Measurements from ENCODE around the gene FOXN1. TPM values are rescaled to one million over a fixed set of nuclear protein-coding genes. Genes with fewer than 3 reads are reported as not detected.
"Not testable (repeated sequence)": the region's sequence is repeated elsewhere in the genome, so short reads cannot be mapped to it uniquely, and the experiment has no call there.

FOXN1 gene, protein sequence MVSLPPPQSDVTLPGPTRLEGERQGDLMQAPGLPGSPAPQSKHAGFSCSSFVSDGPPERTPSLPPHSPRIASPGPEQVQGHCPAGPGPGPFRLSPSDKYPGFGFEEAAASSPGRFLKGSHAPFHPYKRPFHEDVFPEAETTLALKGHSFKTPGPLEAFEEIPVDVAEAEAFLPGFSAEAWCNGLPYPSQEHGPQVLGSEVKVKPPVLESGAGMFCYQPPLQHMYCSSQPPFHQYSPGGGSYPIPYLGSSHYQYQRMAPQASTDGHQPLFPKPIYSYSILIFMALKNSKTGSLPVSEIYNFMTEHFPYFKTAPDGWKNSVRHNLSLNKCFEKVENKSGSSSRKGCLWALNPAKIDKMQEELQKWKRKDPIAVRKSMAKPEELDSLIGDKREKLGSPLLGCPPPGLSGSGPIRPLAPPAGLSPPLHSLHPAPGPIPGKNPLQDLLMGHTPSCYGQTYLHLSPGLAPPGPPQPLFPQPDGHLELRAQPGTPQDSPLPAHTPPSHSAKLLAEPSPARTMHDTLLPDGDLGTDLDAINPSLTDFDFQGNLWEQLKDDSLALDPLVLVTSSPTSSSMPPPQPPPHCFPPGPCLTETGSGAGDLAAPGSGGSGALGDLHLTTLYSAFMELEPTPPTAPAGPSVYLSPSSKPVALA
- total RNA-seq = under 1 TPM in 5 of 8 experiments, not detected in 3; 0.08 to 0.73 (median 0.66) TPM

DNA sequence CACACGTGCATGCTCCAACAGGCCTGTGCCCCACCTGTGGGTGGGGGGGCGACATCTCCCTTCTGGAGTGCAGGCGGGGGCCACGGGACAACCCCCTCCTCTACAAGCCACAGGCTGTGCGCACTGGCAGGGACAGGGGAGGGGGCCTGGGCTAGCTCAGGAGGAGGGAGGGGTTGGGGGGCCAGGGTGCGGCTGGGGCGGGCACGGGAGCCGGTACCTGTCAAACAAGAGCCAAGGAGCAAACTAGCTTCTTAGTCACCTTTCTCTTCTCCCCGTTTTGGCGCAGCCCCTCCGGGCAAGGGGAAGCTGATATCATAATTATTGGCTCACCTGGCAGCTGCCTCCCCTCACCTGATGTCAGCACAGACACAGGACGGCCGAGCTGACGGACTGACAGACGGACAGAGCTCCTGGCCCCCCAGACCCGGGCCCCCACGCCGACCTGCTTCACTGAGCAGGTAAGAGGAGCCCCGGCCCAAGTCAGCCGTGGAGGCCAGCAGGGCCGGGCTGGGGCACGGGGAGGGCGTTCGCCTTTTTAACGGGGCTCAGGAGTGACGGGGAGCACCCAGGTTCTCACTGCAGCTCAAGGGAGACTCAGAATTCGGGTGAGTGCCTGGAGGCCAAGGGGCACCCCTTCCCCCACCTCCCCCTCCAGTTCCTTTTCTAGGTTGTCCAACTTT is at the start of gene FOXN1:
Gene FOXN1, plus strand, starts transcription at position 363 of the 680 bp plus-strand sequence. CDS start 17,622 bp downstream, outside the sequence.
- H3K27ac ChIP-seq = no peak within 1 kb of the TSS
- WGBS, 10 experiments = 72 to 80% methylated on average over 2 to 8 of the region's 28 CpGs; no CpG with 5 or more reads in 8 of the 10 experiments
- ATAC-seq (replicated peaks in 6 of 8) = no peak
- no peak within 1 kb of the TSS for H3K4me3 ChIP-seq
- H3K4me1 ChIP-seq (replicated peaks in 1 of 2) = peaks cover 0 to 3% of the 10 kb centered on the region in 2 donors
- in situ Hi-C loops (cut with MboI; ENCODE audit: low pct_unique_long_range_greater_than_20kb in 2 of 9, low sequenced_read_pairs in 9 of 9, unreplicated experiment in 9 of 9) = no loop called here

DNA sequence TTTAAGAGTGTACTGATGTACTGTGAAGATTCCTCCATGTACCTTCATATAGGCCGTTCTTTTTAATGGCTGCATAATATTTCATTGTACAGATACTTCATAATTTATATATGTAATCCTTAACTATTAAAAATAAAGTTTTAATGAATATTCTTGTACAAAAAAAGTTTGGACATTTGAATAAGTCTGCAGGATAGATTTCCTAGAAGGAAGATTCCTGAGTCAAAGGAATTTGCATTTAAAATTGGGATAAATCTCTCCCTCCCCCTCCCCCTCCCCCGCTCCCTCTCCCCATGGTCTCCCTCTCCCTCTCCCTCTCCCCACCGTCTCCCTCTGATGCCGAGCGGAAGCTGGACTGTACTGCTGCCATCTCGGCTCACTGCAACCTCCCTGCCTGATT is 48.3 kb upstream of the FOXN1 start:
- no peaks in the 10 kb centered on the region for H3K4me1 ChIP-seq (replicated peaks in 1 of 2)
- 11 to 86% (median 50%) methylated on average over 1 of the region's 6 CpGs; no CpG with 5 or more reads in 1 of the 10 experiments for WGBS, 10 experiments
- H3K4me3 ChIP-seq = no peak overlapping the region
- no peak for ATAC-seq (replicated peaks in 6 of 8)
- in situ Hi-C loops (cut with MboI; ENCODE audit: low pct_unique_long_range_greater_than_20kb in 2 of 9, low sequenced_read_pairs in 9 of 9, unreplicated experiment in 9 of 9) = no loop called here
- H3K27ac ChIP-seq = no peak overlapping the region

DNA sequence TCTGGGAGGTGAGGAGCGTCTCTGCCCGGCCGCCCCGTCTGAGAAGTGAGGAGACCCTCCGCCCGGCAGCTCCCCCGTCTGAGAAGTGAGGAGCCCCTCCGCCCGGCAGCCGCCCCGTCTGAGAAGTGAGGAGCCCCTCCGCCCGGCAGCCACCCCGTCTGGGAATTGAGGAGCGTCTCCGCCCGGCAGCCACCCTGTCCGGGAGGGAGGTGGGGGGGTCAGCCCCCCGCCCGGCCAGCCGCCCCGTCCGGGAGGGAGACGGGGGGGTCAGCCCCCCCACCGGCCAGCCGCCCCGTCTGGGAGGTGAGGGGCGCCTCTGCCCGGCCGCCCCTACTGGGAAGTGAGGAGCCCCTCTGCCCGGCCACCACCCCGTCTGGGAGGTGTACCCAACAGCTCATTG is 47.3 kb upstream of the FOXN1 start:
- in situ Hi-C loops (cut with MboI; ENCODE audit: low pct_unique_long_range_greater_than_20kb in 2 of 9, low sequenced_read_pairs in 9 of 9, unreplicated experiment in 9 of 9); H3K4me3 ChIP-seq; ATAC-seq (replicated peaks in 6 of 8); H3K27ac ChIP-seq; H3K4me1 ChIP-seq (replicated peaks in 1 of 2): not testable (repeated sequence)
- no CpG with 5 or more reads among the region's 32 CpGs for WGBS, 10 experiments

DNA sequence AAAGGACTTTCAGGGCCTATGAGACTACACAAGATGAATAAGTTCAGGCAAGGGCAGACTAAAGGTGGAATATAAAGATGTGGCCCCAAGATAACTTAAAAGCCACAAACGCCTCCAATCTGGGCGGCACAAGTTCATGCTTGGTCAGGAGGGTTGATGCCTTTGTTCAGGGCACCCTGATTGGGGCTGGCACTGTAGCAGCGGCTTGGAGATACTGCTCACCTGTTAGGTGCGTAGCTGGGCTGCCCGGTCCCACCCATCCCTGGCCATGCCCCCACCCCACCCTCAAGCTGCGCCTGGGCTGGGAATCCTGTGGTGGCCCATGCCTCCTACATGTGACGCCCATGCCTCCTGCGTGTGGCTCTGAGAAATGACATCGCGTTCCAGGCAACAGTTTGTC is 45.2 kb upstream of the FOXN1 start:
- ATAC-seq (replicated peaks in 6 of 8) = no peak
- Histone ChIP-seq H3K4me3 (no peak overlapping the region), H3K27ac (no peak overlapping the region), H3K4me1 (replicated peaks in 1 of 2) (peaks cover 0 to 3% of the 10 kb centered on the region in 2 donors)
- WGBS, 10 experiments = 40 to 100% (median 90%) methylated on average over 1 to 7 of the region's 10 CpGs; no CpG with 5 or more reads in 6 of the 10 experiments
- in situ Hi-C loops (cut with MboI; ENCODE audit: low pct_unique_long_range_greater_than_20kb in 2 of 9, low sequenced_read_pairs in 9 of 9, unreplicated experiment in 9 of 9) = no loop called here

DNA sequence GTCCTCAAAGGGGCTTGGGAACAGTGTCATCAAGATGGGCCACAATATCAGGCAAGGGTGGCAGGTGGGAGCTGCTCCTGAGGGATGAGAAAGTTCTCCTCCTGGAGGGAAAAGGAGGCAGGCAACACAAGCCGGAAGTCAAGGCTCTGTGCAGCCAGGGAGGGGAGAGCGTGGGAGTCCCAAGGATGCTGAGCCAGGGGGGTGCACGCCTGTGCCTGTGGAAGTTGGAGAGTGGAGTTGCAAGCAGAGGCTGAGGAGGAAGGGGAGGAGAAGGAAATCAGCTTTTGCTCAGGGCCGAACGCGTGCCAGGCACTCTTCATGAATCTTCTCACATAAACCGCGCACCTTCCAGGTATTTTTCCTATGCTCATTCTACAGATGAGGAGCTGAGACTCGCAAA is 40.1 kb upstream of the FOXN1 start:
- Histone ChIP-seq H3K27ac (no peak overlapping the region), H3K4me3 (no peak overlapping the region), H3K4me1 (replicated peaks in 1 of 2) (peaks cover 4 to 24% of the 10 kb centered on the region in 2 donors)
- no peak for ATAC-seq (replicated peaks in 6 of 8)
- in situ Hi-C loops (cut with MboI; ENCODE audit: low pct_unique_long_range_greater_than_20kb in 2 of 9, low sequenced_read_pairs in 9 of 9, unreplicated experiment in 9 of 9) = no loop called here
- WGBS, 10 experiments = 36 to 90% (median 65%) methylated on average over 2 to 6 of the region's 9 CpGs; no CpG with 5 or more reads in 2 of the 10 experiments

DNA sequence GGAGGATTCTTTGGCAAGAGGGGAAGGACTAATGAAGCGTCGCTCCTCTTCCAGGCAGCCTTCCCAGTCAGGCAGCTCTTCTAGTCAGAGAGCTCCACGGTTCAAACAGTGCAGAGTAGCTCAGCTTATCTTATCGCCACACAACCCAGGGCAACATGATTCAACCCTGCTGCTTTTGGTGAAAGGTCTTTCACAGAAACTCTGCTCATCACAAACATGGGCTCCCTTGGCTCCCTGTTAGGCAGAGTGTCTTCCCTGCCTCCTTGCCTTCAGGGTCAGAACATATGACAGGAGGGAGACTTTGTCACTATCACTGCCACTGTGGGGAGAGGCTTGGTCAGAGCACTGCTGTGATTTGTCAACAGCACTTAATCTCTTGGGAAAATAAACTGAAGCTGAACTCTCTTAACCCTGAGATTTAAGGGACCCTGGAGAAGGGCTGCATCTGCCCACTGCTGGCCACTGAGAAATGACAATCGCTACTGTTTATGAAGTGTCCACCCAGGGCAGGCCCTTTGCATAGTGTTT is 39.6 kb upstream of the FOXN1 start:
- Histone ChIP-seq H3K4me1 (replicated peaks in 1 of 2) (peaks cover 9 to 30% of the 10 kb centered on the region in 2 donors), H3K4me3 (no peak overlapping the region), H3K27ac (no peak overlapping the region)
- in situ Hi-C loops (cut with MboI; ENCODE audit: low pct_unique_long_range_greater_than_20kb in 2 of 9, low sequenced_read_pairs in 9 of 9, unreplicated experiment in 9 of 9) = no loop called here
- peak in 5 of 8 experiments; percentile 31 to 78 (median 69) for ATAC-seq (replicated peaks in 6 of 8)
- WGBS, 10 experiments = 0 to 83% (median 63%) methylated on average over 1 to 5 of the region's 5 CpGs; no CpG with 5 or more reads in 2 of the 10 experiments

DNA sequence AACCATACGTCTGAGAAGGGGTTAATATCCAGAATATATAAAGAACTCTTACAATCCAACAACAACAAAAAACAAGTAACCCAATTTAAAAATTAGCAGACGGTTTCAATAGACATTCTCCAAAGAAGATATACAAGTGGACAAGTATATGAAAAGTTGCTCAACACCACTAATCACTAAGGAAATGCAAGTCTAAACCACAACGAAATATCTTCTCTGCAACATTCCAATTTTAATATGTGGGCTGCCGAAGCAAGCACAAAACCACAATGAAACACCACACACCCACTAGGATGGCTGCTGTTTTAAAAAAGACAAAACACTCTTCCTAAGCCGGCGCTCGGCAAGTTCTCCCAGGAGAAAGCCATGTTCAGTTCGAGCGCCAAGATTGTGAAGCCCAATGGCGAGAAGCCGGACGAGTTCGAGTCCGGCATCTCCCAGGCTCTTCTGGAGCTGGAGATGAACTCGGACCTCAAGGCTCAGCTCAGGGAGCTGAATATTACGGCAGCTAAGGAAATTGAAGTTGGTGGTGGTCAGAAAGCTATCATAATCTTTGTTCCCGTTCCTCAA is 38.6 kb upstream of the FOXN1 start:
- in situ Hi-C loops (cut with MboI; ENCODE audit: low pct_unique_long_range_greater_than_20kb in 2 of 9, low sequenced_read_pairs in 9 of 9, unreplicated experiment in 9 of 9) = no loop called here
- WGBS, 10 experiments = 0 to 85% (median 57%) methylated on average over 2 to 14 of the region's 17 CpGs
- peak in 2 of 8 experiments; percentile 51 to 57 for ATAC-seq (replicated peaks in 6 of 8)
- no peak overlapping the region for H3K27ac ChIP-seq
- H3K4me3 ChIP-seq = no peak overlapping the region
- peaks cover 9 to 30% of the 10 kb centered on the region in 2 donors for H3K4me1 ChIP-seq (replicated peaks in 1 of 2)

DNA sequence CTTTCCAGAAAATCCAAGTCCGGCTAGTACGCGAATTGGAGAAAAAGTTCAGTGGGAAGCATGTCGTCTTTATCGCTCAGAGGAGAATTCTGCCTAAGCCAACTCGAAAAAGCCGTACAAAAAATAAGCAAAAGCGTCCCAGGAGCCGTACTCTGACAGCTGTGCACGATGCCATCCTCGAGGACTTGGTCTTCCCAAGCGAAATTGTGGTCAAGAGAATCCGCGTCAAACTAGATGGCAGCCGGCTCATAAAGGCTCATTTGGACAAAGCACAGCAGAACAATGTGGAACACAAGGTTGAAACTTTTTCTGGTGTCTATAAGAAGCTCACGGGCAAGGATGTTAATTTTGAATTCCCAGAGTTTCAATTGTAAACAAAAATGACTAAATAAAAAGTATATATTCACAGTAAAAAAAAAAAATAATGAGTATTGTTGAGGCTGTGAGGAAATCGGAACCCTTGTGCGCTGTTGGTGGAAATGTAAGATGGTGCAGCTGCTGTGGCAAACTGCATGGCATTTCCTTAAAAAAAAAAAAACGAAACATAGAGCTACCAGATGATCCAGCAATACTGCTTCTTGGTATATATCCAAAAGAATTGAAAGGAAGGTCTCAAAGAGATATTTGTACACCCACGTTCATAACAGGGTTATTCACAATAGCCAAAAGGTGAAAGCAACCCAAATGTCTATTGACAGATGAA is 38.0 kb upstream of the FOXN1 start:
- ATAC-seq (replicated peaks in 6 of 8); in situ Hi-C loops (cut with MboI; ENCODE audit: low pct_unique_long_range_greater_than_20kb in 2 of 9, low sequenced_read_pairs in 9 of 9, unreplicated experiment in 9 of 9); H3K4me3 ChIP-seq; H3K27ac ChIP-seq: not testable (repeated sequence)
- peaks cover 9 to 30% of the 10 kb centered on the region in 2 donors for H3K4me1 ChIP-seq (replicated peaks in 1 of 2)
- 8 to 83% (median 53%) methylated on average over 1 to 5 of the region's 20 CpGs for WGBS, 10 experiments

DNA sequence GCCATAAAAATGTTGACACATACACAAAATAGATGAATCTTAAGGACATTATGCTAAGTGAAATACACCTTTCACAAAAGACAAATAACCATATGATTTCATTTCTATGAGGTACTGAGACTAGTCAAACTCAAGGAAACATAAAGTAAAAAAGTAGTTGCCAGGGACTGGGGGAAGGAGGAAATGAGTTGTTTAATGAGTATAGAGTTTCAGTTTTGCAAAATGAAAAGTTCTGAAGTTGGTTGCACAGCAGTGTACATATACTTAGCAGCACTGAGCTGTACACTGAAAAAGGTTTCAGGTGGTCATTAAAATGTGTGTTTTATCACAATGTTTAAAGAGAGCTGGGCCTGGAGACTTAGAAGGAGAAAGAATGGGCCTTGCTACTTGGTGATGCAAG is 37.4 kb upstream of the FOXN1 start:
- H3K27ac ChIP-seq = no peak overlapping the region
- H3K4me1 ChIP-seq (replicated peaks in 1 of 2) = peaks cover 9 to 30% of the 10 kb centered on the region in 2 donors
- ATAC-seq (replicated peaks in 6 of 8) = no peak
- H3K4me3 ChIP-seq = no peak overlapping the region
- in situ Hi-C loops (cut with MboI; ENCODE audit: low pct_unique_long_range_greater_than_20kb in 2 of 9, low sequenced_read_pairs in 9 of 9, unreplicated experiment in 9 of 9) = no loop called here

DNA sequence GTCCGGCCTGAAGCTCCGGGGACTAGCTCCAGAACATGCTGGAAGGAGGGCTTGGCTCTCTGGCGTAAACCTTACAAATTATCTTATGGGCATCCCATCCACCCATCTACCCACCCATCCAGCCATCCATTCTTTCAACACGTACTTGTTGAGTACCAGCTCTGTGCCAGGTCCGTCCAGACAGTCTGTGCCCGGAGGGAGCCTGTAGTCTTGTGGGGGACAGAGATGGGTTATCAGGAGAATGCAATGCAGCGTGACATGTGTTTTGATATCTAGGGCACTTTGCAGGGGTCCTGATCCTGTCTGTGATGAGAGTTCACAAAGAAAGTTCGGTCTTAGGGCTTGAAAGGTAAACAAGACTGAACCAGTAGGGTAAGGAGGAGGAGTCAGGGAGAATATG is 36.8 kb upstream of the FOXN1 start:
- H3K4me3 ChIP-seq = no peak overlapping the region
- H3K4me1 ChIP-seq (replicated peaks in 1 of 2) = peaks cover 9 to 30% of the 10 kb centered on the region in 2 donors
- in situ Hi-C loops (cut with MboI; ENCODE audit: low pct_unique_long_range_greater_than_20kb in 2 of 9, low sequenced_read_pairs in 9 of 9, unreplicated experiment in 9 of 9) = no loop called here
- no peak for ATAC-seq (replicated peaks in 6 of 8)
- no peak overlapping the region for H3K27ac ChIP-seq
- WGBS, 10 experiments = 0 to 100% (median 61%) methylated on average over 1 to 7 of the region's 8 CpGs; no CpG with 5 or more reads in 2 of the 10 experiments

DNA sequence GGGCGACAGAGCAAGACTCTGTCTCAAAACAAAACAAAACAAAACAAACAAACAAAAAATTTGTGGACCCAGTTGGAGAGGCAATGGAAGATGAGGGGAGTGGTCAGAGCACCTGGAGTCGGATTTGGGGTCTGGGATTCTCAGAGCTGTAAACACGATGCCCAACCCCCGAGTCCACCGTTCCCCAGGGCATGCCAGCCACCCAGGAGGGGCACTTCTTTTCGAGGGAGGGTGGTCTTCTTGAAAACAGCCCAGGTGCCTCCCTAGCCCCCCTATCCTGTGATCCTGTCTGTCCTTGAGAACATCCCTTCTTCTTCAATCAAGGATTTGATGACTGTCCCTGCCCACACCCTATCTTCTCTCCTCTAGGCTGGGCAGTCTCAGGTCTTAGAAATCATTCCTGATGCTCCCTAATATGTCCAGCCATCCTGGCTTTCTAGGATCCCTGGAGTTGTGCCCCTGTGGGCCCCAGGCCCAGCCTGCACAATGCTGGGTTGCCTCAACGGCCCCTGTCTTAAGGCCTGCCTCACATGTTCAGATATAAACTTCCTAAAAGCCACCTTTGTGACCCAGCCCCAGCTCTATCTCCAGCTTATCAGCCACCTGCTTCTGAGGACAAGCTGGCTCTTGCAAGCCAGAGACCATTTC is 35.8 kb upstream of the FOXN1 start:
- no peak overlapping the region for H3K27ac ChIP-seq
- no peak for ATAC-seq (replicated peaks in 6 of 8)

DNA sequence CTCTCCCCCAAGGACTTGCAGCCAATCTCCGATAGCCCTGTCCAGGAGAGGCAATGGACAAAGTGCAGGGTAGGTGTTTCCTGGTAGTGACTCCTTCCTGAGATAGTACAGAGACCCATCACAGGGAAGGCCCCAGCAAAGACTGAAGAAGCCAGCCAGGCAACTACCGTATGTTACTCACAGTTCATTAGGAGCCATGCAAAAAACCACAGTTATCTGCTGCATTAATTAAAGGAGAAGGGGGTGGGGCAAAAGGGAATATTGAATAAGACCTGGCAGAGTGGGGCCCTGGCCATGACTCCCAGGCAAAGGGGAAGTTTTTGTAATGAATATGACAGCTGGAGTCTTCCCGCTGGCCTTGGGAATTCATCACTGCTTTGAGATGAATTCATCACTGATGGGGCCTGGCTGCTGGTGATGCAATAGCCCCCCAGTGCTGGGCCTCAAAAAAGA is 35.2 kb upstream of the FOXN1 start:
- ATAC-seq (replicated peaks in 6 of 8) = peak; percentile 38 to 77 (median 64)
- peaks cover 9 to 27% of the 10 kb centered on the region in 2 donors for H3K4me1 ChIP-seq (replicated peaks in 1 of 2)
- 20 to 100% (median 53%) methylated on average over 1 of the region's 3 CpGs; no CpG with 5 or more reads in 4 of the 10 experiments for WGBS, 10 experiments
- H3K27ac ChIP-seq = no peak overlapping the region
- H3K4me3 ChIP-seq = no peak overlapping the region
- in situ Hi-C loops (cut with MboI; ENCODE audit: low pct_unique_long_range_greater_than_20kb in 2 of 9, low sequenced_read_pairs in 9 of 9, unreplicated experiment in 9 of 9) = no loop called here

More for the DNA sequence above, 35.8 kb upstream of the FOXN1 start:
- Histone ChIP-seq H3K4me1 (replicated peaks in 1 of 2) (peaks cover 9 to 30% of the 10 kb centered on the region in 2 donors), H3K4me3 (no peak overlapping the region)
- in situ Hi-C loops (cut with MboI; ENCODE audit: low pct_unique_long_range_greater_than_20kb in 2 of 9, low sequenced_read_pairs in 9 of 9, unreplicated experiment in 9 of 9) = no loop called here
- 0 to 100% (median 80%) methylated on average over 1 to 5 of the region's 7 CpGs; no CpG with 5 or more reads in 2 of the 10 experiments for WGBS, 10 experiments
